B cell (primary cell): ENCODE data around the gene GYPC. TPM values are rescaled to one million over a fixed set of nuclear protein-coding genes. Genes with fewer than 3 reads are reported as not detected.
"Not testable (repeated sequence)": the region's sequence is repeated elsewhere in the genome, so short reads cannot be mapped to it uniquely, and the experiment has no call there.

Source experiments
- ATAC-seq: fragments of 200-7000 bp; cut with Tn5 transposase; one replicate; pipeline ENCODE4 v1.10.0; 2021; ENCODE audit warnings: low read depth, mild to moderate bottlenecking, moderate number of reproducible peaks, moderate library complexity
- CTCF ChIA-PET: fragments of 350-600 bp; sonication (Branson Sonifier 250); formaldehyde crosslinking; loops from one replicate; lab custom pipeline; 2021; ENCODE audit warnings: antibody characterized with exemption, inconsistent platforms; lab: Charles Lee
- POLR2A ChIA-PET: fragments of 350-600 bp; sonication (Branson Sonifier 250); formaldehyde crosslinking; loops from one replicate; lab custom pipeline; 2021; ENCODE audit warnings: antibody characterized with exemption; lab: Charles Lee
- DNase-seq: peaks from one replicate; pipeline ENCODE4 v3.0.0; 2013
- H2AFZ ChIP-seq: 2 replicates; pipeline ENCODE4 v1.6.1; 2012; ENCODE audit warnings: mild to moderate bottlenecking, low read depth, low read length; ENCODE audit not compliant: insufficient read depth, poor library complexity, severe bottlenecking
- H3K27ac ChIP-seq, 2 donors: 1 replicate in 1 of 2; 2 replicates in 1 of 2; pipeline ENCODE4 v1.5.1; 2012 to 2013; ENCODE audit warnings: low read length in 2 of 2, mild to moderate bottlenecking in 2 of 2, moderate library complexity in 1 of 2
- H3K27me3 ChIP-seq, 4 experiments: fragments of 200-600 bp in 1 of 4; sonication (generic) in 1 of 4; replicated peaks in 1 of 4; 1 replicate in 2 of 4; 2 replicates in 2 of 4; pipeline versions ENCODE4 v1.6.1 to v1.7.0; 2013 to 2016; ENCODE audit warnings: low read length in 3 of 4, mild to moderate bottlenecking in 2 of 4, mixed read lengths in 1 of 4, moderate library complexity in 1 of 4; ENCODE audit not compliant: insufficient read depth in 4 of 4, control insufficient read depth in 3 of 4; ENCODE audit errors: control extremely low read depth in 1 of 4
- H3K36me3 ChIP-seq, 2 experiments: replicated peaks in 1 of 2; 1 replicate in 1 of 2; 2 replicates in 1 of 2; pipeline versions ENCODE4 v1.6.1 to v1.7.1; 2013; ENCODE audit warnings: low read length in 1 of 2; ENCODE audit not compliant: insufficient read depth in 2 of 2, control insufficient read depth in 1 of 2; ENCODE audit errors: control extremely low read depth in 1 of 2, extremely low read depth in 1 of 2
- H3K4me1 ChIP-seq, 2 donors: fragments of 200-600 bp in 1 of 2; sonication (generic) in 1 of 2; 1 replicate in 1 of 2; 2 replicates in 1 of 2; pipeline versions ENCODE4 v1.5.1 to v1.6.1; 2013 to 2017; ENCODE audit warnings: low read length in 2 of 2; ENCODE audit not compliant: control insufficient read depth in 2 of 2, insufficient read depth in 2 of 2
- H3K4me2 ChIP-seq: replicated peaks from 2 replicates; pipeline ENCODE3; 2012; ENCODE audit warnings: mild to moderate bottlenecking, low read depth, low read length; ENCODE audit not compliant: poor library complexity, severe bottlenecking
- H3K4me3 ChIP-seq, 5 experiments: fragments of 200-600 bp in 1 of 5; sonication (generic) in 1 of 5; 1 replicate in 3 of 5; 2 replicates in 2 of 5; pipeline versions ENCODE4 v1.5.1 to v1.7.0; 2011 to 2016; ENCODE audit warnings: low read length in 4 of 5, mild to moderate bottlenecking in 4 of 5, low read depth in 2 of 5, control low read depth in 1 of 5, moderate library complexity in 1 of 5; ENCODE audit not compliant: insufficient read depth in 1 of 5; ENCODE audit errors: control extremely low read depth in 1 of 5, extremely low read depth in 1 of 5
- H3K79me2 ChIP-seq: fragments of 200-600 bp; sonication (generic); one replicate; pipeline ENCODE4 v1.6.0; 2016; ENCODE audit warnings: low read length; ENCODE audit not compliant: control insufficient read depth, insufficient read depth
- H3K9ac ChIP-seq: fragments of 200-600 bp; sonication (generic); 2 replicates; pipeline ENCODE4 v1.6.1; 2017; ENCODE audit warnings: mild to moderate bottlenecking, low read length, moderate library complexity
- H3K9me3 ChIP-seq, 3 donors: one replicate each; pipeline versions ENCODE4 v1.6.1 to v1.7.1; 2013; ENCODE audit warnings: low read length in 2 of 3; ENCODE audit not compliant: control insufficient read depth in 2 of 3, insufficient read depth in 1 of 3; ENCODE audit errors: control extremely low read depth in 1 of 3
- H4K20me1 ChIP-seq: 2 replicates; pipeline ENCODE4 v1.6.0; 2012; ENCODE audit warnings: mild to moderate bottlenecking, low read length; ENCODE audit not compliant: insufficient read depth, control insufficient read depth, poor library complexity, severe bottlenecking
- H3K27ac Mint-ChIP-seq: one replicate; pipeline ENCODE4 v1.8.0; 2021; ENCODE audit warnings: mixed read lengths
- H3K27me3 Mint-ChIP-seq: one replicate; pipeline ENCODE4 v1.8.0; 2021; ENCODE audit warnings: mixed read lengths
- H3K4me1 Mint-ChIP-seq: one replicate; pipeline ENCODE4 v1.8.0; 2021; ENCODE audit warnings: mixed read lengths
- H3K4me3 Mint-ChIP-seq: one replicate; pipeline ENCODE4 v1.8.0; 2021; ENCODE audit warnings: mixed read lengths
- H3K9me3 Mint-ChIP-seq: one replicate; pipeline ENCODE4 v1.8.0; 2022; ENCODE audit warnings: mixed read lengths; ENCODE audit not compliant: insufficient read depth
- EZH2 ChIP-seq: IDR thresholded peaks from 2 replicates; pipeline ENCODE4 v1.6.1; 2012; ENCODE audit warnings: borderline replicate concordance, low read depth, mild to moderate bottlenecking, moderate library complexity, low read length; ENCODE audit not compliant: insufficient read depth, poor library complexity, severe bottlenecking
- WGBS: methylation state at CpG from one replicate; pipeline ENCODE4 v1.1.5; 2013; ENCODE audit warnings: missing lambda C conversion rate; ENCODE audit not compliant: insufficient coverage; 5-methylcytosine and 5-hydroxymethylcytosine counted together
- intact Hi-C: fragments of 100-400 bp; cut with micrococcal nuclease; formaldehyde crosslinking; loops from one replicate; pipeline ENCODE4 v1.10.0; 2022
- polyA plus RNA-seq: library from polyadenylated mRNA; depleted of rRNA; stranded (reverse); fragments of >200 nt; gene quantifications from 2 replicates; pipeline ENCODE4 v1.2.3, GENCODE V29; 2012
- total RNA-seq, 2 donors: library from RNA; stranded (reverse); fragments of 120-200 nt in 1 of 2; gene quantifications; 1 replicate in 1 of 2; 2 replicates in 1 of 2; pipeline versions ENCODE4 v1.2.3 to v1.2.4, GENCODE V29; 2013 to 2022
- TF ChIP-seq, protein P1 (sequence below): fragments of 200-600 bp; IDR thresholded peaks from one replicate; pipeline ENCODE4 v1.8.0; 2022; ENCODE audit warnings: antibody characterized with exemption, mild to moderate bottlenecking

Gene GYPC
- total and polyA plus RNA-seq, 2 donors (not counting 1 experiment from before 2014, with no cell fraction given), result 48.8 to 111 TPM

DNA sequence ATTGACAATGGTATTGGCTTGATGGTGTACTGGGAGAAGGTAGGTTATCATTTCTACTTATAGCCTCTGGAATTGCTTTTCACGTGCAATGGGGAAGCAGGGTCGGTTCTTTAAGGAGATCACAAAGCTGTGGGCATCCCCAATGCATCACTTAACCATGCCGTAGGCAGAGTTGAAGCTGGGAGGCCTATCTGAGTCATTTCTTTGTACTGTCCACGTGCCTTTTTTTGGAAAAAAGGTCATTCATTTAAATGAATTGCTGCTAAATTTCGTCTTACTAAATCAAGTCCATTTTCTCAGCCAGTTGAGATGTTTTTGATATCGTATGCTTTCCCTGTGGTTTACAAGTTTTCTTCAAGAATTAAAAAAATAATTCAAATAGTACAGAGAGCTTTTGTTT is 17.2 kb upstream of the GYPC start:
- Histone ChIP-seq H4K20me1 (no peaks in the 10 kb centered on the region), H3K9ac (no peak overlapping the region), H2AFZ (no peak overlapping the region), H3K36me3 (no peaks in the 10 kb centered on the region), H3K27ac (no peak overlapping the region), H3K4me3 (no peak overlapping the region), H3K9me3 (peaks cover 0 to 3% (median 0%) of the 10 kb centered on the region in 3 donors), H3K79me2 (no peaks in the 10 kb centered on the region), H3K4me1 (peaks cover 3% of the 10 kb centered on the region in 2 donors), H3K27me3 (peaks cover 0 to 5% (median 0%) of the 10 kb centered on the region in 4 experiments), H3K4me2 (no peak overlapping the region)
- H3K9me3 Mint-ChIP-seq, result no peaks in the 10 kb centered on the region
- peaks cover 11% of the 10 kb centered on the region for H3K4me1 Mint-ChIP-seq
- no peaks in the 10 kb centered on the region for H3K27me3 Mint-ChIP-seq
- POLR2A ChIA-PET, result no interaction called here
- CTCF ChIA-PET, result no interaction called here
- 92% methylated on average over 3 of the region's 6 CpGs for WGBS
- H3K27ac Mint-ChIP-seq, result no peak overlapping the region
- ATAC-seq, result no peak
- intact Hi-C loops, result no loop called here
- DNase-seq, result no peak
- TF ChIP-seq EZH2, result no peak
- TF ChIP-seq, protein P1, sequence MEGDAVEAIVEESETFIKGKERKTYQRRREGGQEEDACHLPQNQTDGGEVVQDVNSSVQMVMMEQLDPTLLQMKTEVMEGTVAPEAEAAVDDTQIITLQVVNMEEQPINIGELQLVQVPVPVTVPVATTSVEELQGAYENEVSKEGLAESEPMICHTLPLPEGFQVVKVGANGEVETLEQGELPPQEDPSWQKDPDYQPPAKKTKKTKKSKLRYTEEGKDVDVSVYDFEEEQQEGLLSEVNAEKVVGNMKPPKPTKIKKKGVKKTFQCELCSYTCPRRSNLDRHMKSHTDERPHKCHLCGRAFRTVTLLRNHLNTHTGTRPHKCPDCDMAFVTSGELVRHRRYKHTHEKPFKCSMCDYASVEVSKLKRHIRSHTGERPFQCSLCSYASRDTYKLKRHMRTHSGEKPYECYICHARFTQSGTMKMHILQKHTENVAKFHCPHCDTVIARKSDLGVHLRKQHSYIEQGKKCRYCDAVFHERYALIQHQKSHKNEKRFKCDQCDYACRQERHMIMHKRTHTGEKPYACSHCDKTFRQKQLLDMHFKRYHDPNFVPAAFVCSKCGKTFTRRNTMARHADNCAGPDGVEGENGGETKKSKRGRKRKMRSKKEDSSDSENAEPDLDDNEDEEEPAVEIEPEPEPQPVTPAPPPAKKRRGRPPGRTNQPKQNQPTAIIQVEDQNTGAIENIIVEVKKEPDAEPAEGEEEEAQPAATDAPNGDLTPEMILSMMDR, result no peak
- H3K4me3 Mint-ChIP-seq, result no peak overlapping the region

DNA sequence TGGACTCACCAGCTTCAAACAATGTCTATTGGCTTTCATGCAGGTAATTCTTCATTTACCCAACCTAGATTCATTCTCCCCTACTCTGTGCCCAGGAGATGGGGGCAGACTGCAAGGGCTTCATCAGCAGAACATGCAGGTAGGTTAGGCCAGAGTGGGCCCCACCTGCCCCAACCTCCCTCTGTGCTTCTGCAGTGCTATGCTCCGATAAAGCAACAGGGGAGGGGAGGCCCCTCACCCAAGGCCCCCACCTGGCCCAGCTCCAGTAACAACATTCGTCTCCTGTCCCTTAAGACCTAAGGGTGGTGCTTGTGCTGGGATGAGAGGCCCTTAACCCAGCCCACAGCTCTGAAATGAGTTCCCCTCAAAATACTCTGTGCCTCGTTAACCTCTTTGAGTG is 16.7 kb upstream of the GYPC start:
- peaks cover 0 to 6% (median 0%) of the 10 kb centered on the region in 3 donors for H3K9me3 ChIP-seq
- CTCF ChIA-PET, result no interaction called here
- Mint-ChIP-seq H3K4me3 (no peak overlapping the region), H3K27ac (no peak overlapping the region), H3K9me3 (no peaks in the 10 kb centered on the region), H3K27me3 (no peaks in the 10 kb centered on the region), H3K4me1 (peaks cover 13% of the 10 kb centered on the region)
- no peak overlapping the region for H3K27ac ChIP-seq
- H3K4me1 ChIP-seq, result peaks cover 8% of the 10 kb centered on the region in 2 donors
- no peak overlapping the region for H2AFZ ChIP-seq
- 86% methylated on average over 3 of the region's 3 CpGs for WGBS
- TF ChIP-seq, protein P1, result no peak
- TF ChIP-seq EZH2, result no peak
- no peak overlapping the region for H3K9ac ChIP-seq
- H3K79me2 ChIP-seq, result no peaks in the 10 kb centered on the region
- no peaks in the 10 kb centered on the region for H3K36me3 ChIP-seq
- no peak for ATAC-seq
- H4K20me1 ChIP-seq, result no peaks in the 10 kb centered on the region
- intact Hi-C loops, result no loop called here
- H3K27me3 ChIP-seq, result peaks cover 0 to 5% (median 0%) of the 10 kb centered on the region in 4 experiments
- H3K4me2 ChIP-seq, result no peak overlapping the region
- no peak overlapping the region for H3K4me3 ChIP-seq
- DNase-seq, result no peak
- POLR2A ChIA-PET, result no interaction called here

DNA sequence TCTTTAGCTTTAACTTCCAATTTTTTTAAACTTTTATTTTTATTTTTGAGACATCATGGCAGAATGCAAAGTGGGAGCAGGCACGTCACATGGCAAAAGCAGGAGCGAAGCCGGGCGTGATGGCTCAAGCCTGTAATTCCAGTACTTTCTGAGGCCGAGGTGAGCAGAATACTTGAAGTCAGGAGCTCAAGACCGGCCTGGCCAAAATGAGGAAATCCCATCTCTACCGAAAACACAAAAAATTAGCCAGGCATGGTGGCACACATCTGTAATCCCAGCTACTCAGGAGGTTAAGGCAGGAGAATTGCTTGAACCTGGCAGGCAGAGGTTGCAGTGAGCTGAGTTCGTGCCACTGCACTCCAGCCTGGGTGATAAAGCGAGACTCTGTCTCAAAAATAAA is 14.7 kb upstream of the GYPC start:
- DNase-seq, intact Hi-C loops, H3K27ac ChIP-seq, H3K4me3 Mint-ChIP-seq, H3K9me3 Mint-ChIP-seq, ATAC-seq, H3K4me2 ChIP-seq, H3K27me3 Mint-ChIP-seq, H3K27me3 ChIP-seq, H2AFZ ChIP-seq, H4K20me1 ChIP-seq, H3K9ac ChIP-seq, H3K27ac Mint-ChIP-seq, CTCF ChIA-PET, H3K9me3 ChIP-seq, H3K79me2 ChIP-seq, H3K36me3 ChIP-seq, H3K4me3 ChIP-seq: not testable (repeated sequence)
- H3K4me1 ChIP-seq, result peaks cover 22% of the 10 kb centered on the region in 2 donors
- POLR2A ChIA-PET, result interaction anchor here (0.6 kb wide), 1 partner anchor 66 kb away, joined by 6 read pairs; no protein-coding TSS in a partner anchor
- H3K4me1 Mint-ChIP-seq, result peaks cover 27% of the 10 kb centered on the region
- WGBS, result 92% methylated on average over 7 of the region's 9 CpGs
